SH-SY5Y (cell line): ENCODE results near the gene MACROD2.

Experiments
- GATA2 ChIP-seq: IDR thresholded peaks from 2 replicates; pipeline ENCODE4 v1.6.1; 2011; ENCODE audit warnings: mild to moderate bottlenecking, low read depth, low read length
- GATA3 ChIP-seq: IDR thresholded peaks from 2 replicates; pipeline ENCODE4 v1.6.1; 2011; ENCODE audit warnings: low read depth, mild to moderate bottlenecking, low read length, moderate library complexity

DNA sequence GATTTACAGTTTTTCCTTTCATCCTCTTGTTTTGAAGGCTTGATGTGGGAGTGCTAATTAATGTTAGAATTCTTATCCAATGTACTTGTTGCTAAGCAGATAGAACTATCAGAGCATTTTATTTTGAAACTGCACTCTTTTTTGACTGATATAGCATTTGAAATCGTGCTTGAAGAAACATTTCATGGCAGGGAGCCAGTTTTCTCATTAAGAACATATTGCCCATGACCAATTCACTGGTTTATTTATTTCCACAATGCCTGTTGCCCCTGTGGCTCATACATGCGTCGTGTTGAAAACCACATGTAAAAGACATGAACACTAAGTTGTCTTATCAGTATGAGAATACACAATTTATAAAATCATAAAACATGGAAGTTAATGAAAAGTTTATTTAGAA, 821.8 kb downstream of the MACROD2 start:
- TF ChIP-seq GATA2 (no peak), GATA3 (no peak)
